HepG2 (cell line): ENCODE results near the gene CDC42EP4. TPM values are rescaled to one million over a fixed set of nuclear protein-coding genes. Genes with fewer than 3 reads are reported as not detected.

Experiments used
- ATAC-seq: fragments of 200-7000 bp; cut with Tn5 transposase; 3 replicates; pipeline ENCODE4 v1.9.1; 2020; ENCODE audit warnings: mild to moderate bottlenecking, moderate library complexity
- BruUV-seq: library from RNA; stranded (reverse); fragments of 400-500 nt; replicated peaks from 2 replicates; lab custom pipeline; 2021; lab: Mats Ljungman, UMichigan
- CTCF ChIA-PET: fragments of 300-600 bp; formaldehyde crosslinking; extraction: SDS; loops from one replicate; lab custom pipeline; 2021; ENCODE audit warnings: low total read pairs, inconsistent platforms, low intra/inter-chr PET ratio; lab: Yijun Ruan, JAX
- POLR2A ChIA-PET: fragments of 350-600 bp; sonication (Branson Sonifier 250); formaldehyde crosslinking; loops from one replicate; lab custom pipeline; 2020; ENCODE audit warnings: antibody characterized with exemption, inconsistent platforms; lab: Yijun Ruan, JAX
- DNase-seq: peaks from one replicate; pipeline ENCODE4 v3.0.0-alpha.2; 2015; ENCODE audit warnings: low spot score
- FAIRE-seq: peaks from 3 replicates; lab custom pipeline; 2011; peaks lifted over from hg19 to GRCh38; lab: Jason Lieb, UNC
- H2AFZ ChIP-seq: one replicate; pipeline ENCODE4 v1.6.1; 2011; ENCODE audit warnings: low read length, inconsistent platforms
- H3K27ac ChIP-seq: fragments of 300-600 bp; 3 replicates; pipeline ENCODE4 v1.8.0; 2011; ENCODE audit warnings: mixed run types, mild to moderate bottlenecking, mixed read lengths, low read length, inconsistent platforms; ENCODE audit not compliant: insufficient read depth; ENCODE audit errors: extremely low read length
- H3K27me3 ChIP-seq, 2 experiments: fragments of 200-600 bp in 1 of 2; 2 replicates in 1 of 2; 3 replicates in 1 of 2; pipeline versions ENCODE4 v1.6.0 to v1.8.0; 2011; ENCODE audit warnings: low read length in 2 of 2, mild to moderate bottlenecking in 2 of 2, moderate library complexity in 2 of 2, inconsistent platforms in 1 of 2; ENCODE audit not compliant: insufficient read depth in 2 of 2, control insufficient read depth in 1 of 2
- H3K36me3 ChIP-seq, 2 experiments: fragments of 200-600 bp in 1 of 2; replicated peaks in 1 of 2; 2 replicates in 1 of 2; 3 replicates in 1 of 2; pipeline versions ENCODE4 v1.5.1 to v1.8.0; 2011; ENCODE audit warnings: low read length in 2 of 2, inconsistent platforms in 1 of 2; ENCODE audit not compliant: insufficient read depth in 2 of 2, control insufficient read depth in 1 of 2
- H3K4me1 ChIP-seq: 2 replicates; pipeline ENCODE4 v1.5.1; 2012; ENCODE audit warnings: low read length, inconsistent platforms; ENCODE audit not compliant: insufficient read depth
- H3K4me2 ChIP-seq: 2 replicates; pipeline ENCODE4 v1.6.0; 2011; ENCODE audit warnings: low read depth, low read length, inconsistent platforms
- H3K4me3 ChIP-seq, 3 experiments: fragments of 200-600 bp in 1 of 3; sonication (generic), shearing (Covaris generic) in 1 of 3; replicated peaks in 1 of 3; 2 replicates each; pipeline ENCODE4 v1.5.1; 2011 to 2016; ENCODE audit warnings: low read length in 3 of 3, inconsistent platforms in 2 of 3, low read depth in 2 of 3, mild to moderate bottlenecking in 2 of 3, control low read depth in 1 of 3, mixed read lengths in 1 of 3; ENCODE audit not compliant: insufficient read depth in 1 of 3
- H3K79me2 ChIP-seq: one replicate; pipeline ENCODE4 v1.6.1; 2011; ENCODE audit warnings: low read length, inconsistent platforms; ENCODE audit not compliant: insufficient read depth
- H3K9ac ChIP-seq: 2 replicates; pipeline ENCODE4 v1.6.0; 2011; ENCODE audit warnings: mild to moderate bottlenecking, low read depth, low read length, inconsistent platforms; ENCODE audit not compliant: insufficient read depth
- H3K9me3 ChIP-seq: 2 replicates; pipeline ENCODE4 v1.5.1; 2012; ENCODE audit warnings: mild to moderate bottlenecking, low read length
- H4K20me1 ChIP-seq: 2 replicates; pipeline ENCODE4 v1.6.0; 2011; ENCODE audit warnings: inconsistent platforms, mild to moderate bottlenecking, low read length, moderate library complexity; ENCODE audit not compliant: insufficient read depth
- ASH2L ChIP-seq: fragments of 300-600, 200-600 bp; sonication (generic); IDR thresholded peaks from 2 replicates; pipeline ENCODE4 v1.7.0; 2017; ENCODE audit warnings: low read depth, mild to moderate bottlenecking, moderate library complexity, mixed read lengths, low read length; ENCODE audit not compliant: insufficient read length
- CREM ChIP-seq, 2 experiments: sonication (generic) in 1 of 2; formaldehyde crosslinking in 1 of 2; IDR thresholded peaks; 2 replicates each; pipeline versions ENCODE4 v1.4.0 to v1.6.1; 2016 to 2020; ENCODE audit warnings: antibody characterized with exemption in 1 of 2, mild to moderate bottlenecking in 1 of 2, missing genetic modification reagents in 1 of 2
- HOXA9 ChIP-seq: sonication (generic); formaldehyde crosslinking; IDR thresholded peaks from 2 replicates; pipeline ENCODE4 v1.8.1; 2022; ENCODE audit warnings: missing genetic modification reagents, mild to moderate bottlenecking, moderate library complexity, borderline replicate concordance
- KAT7 ChIP-seq: IDR thresholded peaks from 2 replicates; pipeline ENCODE4 v1.6.1; 2018; ENCODE audit warnings: borderline replicate concordance, missing compliant biosample characterization
- REL ChIP-seq: sonication (generic); formaldehyde crosslinking; conservative IDR thresholded peaks from 2 replicates; pipeline ENCODE4 v1.8.0; 2022; ENCODE audit warnings: mild to moderate bottlenecking, missing genetic modification reagents, moderate library complexity
- ZMYM3 ChIP-seq: sonication (generic); formaldehyde crosslinking; IDR thresholded peaks from 2 replicates; pipeline ENCODE4 v1.5.1; 2020; ENCODE audit warnings: mild to moderate bottlenecking, missing genetic modification reagents
- ZNF12 ChIP-seq: sonication (generic); formaldehyde crosslinking; IDR thresholded peaks from 2 replicates; pipeline ENCODE4 v1.5.0; 2020; ENCODE audit warnings: missing genetic modification reagents
- ZNF234 ChIP-seq: sonication (generic); formaldehyde crosslinking; conservative IDR thresholded peaks from 2 replicates; pipeline ENCODE4 v1.5.1; 2020; ENCODE audit warnings: mild to moderate bottlenecking, missing genetic modification reagents
- ZNF543 ChIP-seq: sonication (generic); formaldehyde crosslinking; IDR thresholded peaks from 2 replicates; pipeline ENCODE4 v1.4.0; 2020; ENCODE audit warnings: mild to moderate bottlenecking, missing genetic modification reagents
- ZNF776 ChIP-seq: sonication (generic); formaldehyde crosslinking; IDR thresholded peaks from 2 replicates; pipeline ENCODE4 v1.4.0; 2020; ENCODE audit warnings: mild to moderate bottlenecking, missing genetic modification reagents
- WGBS: methylation state at CpG from one replicate; pipeline ENCODE4 v1.1.6; 2017; ENCODE audit warnings: low lambda C conversion rate; 5-methylcytosine and 5-hydroxymethylcytosine counted together
- in situ Hi-C: cut with HindIII; loops from 2 replicates; pipeline ENCODE4 v1.10.0; 2017; ENCODE audit warnings: low pct_unique_long_range_greater_than_20kb; ENCODE audit not compliant: extremely low pct_ligation_motif_present
- intact Hi-C: fragments of 100-400 bp; cut with micrococcal nuclease; formaldehyde crosslinking; loops from one replicate; pipeline ENCODE4 v1.10.0; 2022; ENCODE audit not compliant: unreplicated experiment
- polyA plus RNA-seq, 8 experiments: library from polyadenylated mRNA; depleted of rRNA in 3 of 8; stranded (reverse) in 7 of 8; unstranded in 1 of 8; fragments of >200 nt; fragmentation: Illumina TruSeq in 4 of 8; extraction: Trizol in 4 of 8; gene quantifications; 2 replicates each; pipeline versions ENCODE4 v1.2.1 to v1.2.3, GENCODE V29; 2011 to 2016; ENCODE audit warnings: low read depth in 4 of 8, missing spikeins in 1 of 8, mixed read lengths in 1 of 8; ENCODE audit not compliant: insufficient read depth in 1 of 8
- total RNA-seq, 5 experiments: library from RNA; depleted of rRNA; stranded (reverse); fragments of >200 nt; fragmentation: Illumina TruSeq; extraction: Trizol; gene quantifications; 2 replicates each; pipeline ENCODE4 v1.2.3, GENCODE V29; 2016; ENCODE audit warnings: low read depth in 1 of 5

CDC42EP4 gene
- total and polyA plus RNA-seq, 2 of the 13 experiments (the other 11 are each of a cell fraction or from before 2014, with no cell fraction given) = 19.0 to 54.0 TPM

DNA sequence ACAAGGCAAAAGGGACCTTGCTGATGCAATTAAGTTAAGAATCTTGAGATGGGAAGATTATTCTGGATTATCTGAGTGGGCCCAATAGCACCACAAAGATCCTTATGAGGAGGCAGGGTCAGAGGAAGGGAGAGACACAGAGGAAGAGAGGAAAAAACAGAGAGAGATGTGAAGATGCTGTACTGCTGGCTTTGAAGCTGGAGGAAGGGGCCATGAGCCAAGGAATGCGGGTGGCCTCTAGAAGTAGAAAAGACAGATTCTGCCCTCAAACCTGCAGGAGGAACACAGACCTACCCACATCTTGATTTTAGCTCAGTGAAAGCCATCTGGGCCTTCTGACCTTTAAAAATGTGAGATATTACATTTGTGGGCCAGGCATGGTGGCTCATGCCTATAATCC is 42.0 kb downstream of the CDC42EP4 start:
- no TSS peak for BruUV-seq
- in situ Hi-C loops = no loop called here
- Histone ChIP-seq H3K4me1 (peaks cover 88% of the 10 kb centered on the region), H3K9me3 (0 out of 2 replicates have a peak, but pooled peaks cover 4% of the 10 kb centered on the region), H3K4me3 (no peak overlapping the region), H3K27ac (no peak overlapping the region), H4K20me1 (no peaks in the 10 kb centered on the region), H3K4me2 (no peak overlapping the region), H3K36me3 (no peaks in the 10 kb centered on the region), H3K79me2 (no peaks in the 10 kb centered on the region), H3K9ac (no peak overlapping the region), H2AFZ (no peak overlapping the region), H3K27me3 (no peaks in the 10 kb centered on the region)
- FAIRE-seq (no peak), DNase-seq (no peak), ATAC-seq (no peak)
- CTCF ChIA-PET = no interaction called here
- POLR2A ChIA-PET = interaction anchor here (3.0 kb wide), 1 partner anchor 8 kb away, joined by 19 read pairs; the partner anchor contains the start of gene CPSF4L
- WGBS = 97% methylated on average over 1 of the region's 1 CpG
- TF ChIP-seq ZMYM3 (CRISPR knock-in tag) = peak; percentile 41; the same call in 1 of the 2 replicates
- peak; percentile 98 for TF ChIP-seq ZNF543
- TF ChIP-seq ZNF234 (CRISPR knock-in tag) = no peak
- intact Hi-C loops = no loop called here

DNA sequence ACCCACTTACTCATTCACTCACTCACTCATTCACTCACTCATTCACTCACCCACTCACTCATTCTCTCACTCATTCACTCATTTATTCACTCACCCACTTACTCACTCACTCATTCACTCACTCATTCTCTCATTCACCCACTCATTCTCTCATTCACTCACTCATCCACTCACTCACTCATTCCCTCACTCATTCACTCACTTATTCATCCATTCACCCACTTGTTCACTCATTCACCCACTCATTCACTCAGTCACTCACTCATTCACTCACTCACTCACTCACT is 42.5 kb downstream of the CDC42EP4 start:
- no TSS peak for BruUV-seq
- DNase-seq (no peak), ATAC-seq (no peak), FAIRE-seq (no peak)
- POLR2A ChIA-PET = interaction anchor here (2.0 kb wide), 1 partner anchor 9 kb away, joined by 10 read pairs; no protein-coding TSS in a partner anchor
- no peaks in the 10 kb centered on the region for H3K36me3 ChIP-seq
- H2AFZ ChIP-seq = no peak overlapping the region
- peaks cover 87% of the 10 kb centered on the region for H3K4me1 ChIP-seq
- intact Hi-C loops = no loop called here
- H3K4me2 ChIP-seq = no peak overlapping the region
- no peaks in the 10 kb centered on the region for H4K20me1 ChIP-seq
- H3K27ac ChIP-seq = no peak overlapping the region
- H3K4me3 ChIP-seq = no peak overlapping the region
- TF ChIP-seq ASH2L (peak; percentile 10), CREM (IDR thresholded peaks at IDR 0.05) (no peak), CREM (CRISPR knock-in tag; IDR thresholded peaks at IDR 0.05) (no peak), REL (CRISPR knock-in tag) (no peak), ZNF12 (CRISPR knock-in tag) (no peak), HOXA9 (peak; percentile 36; the same call in 1 of the 2 replicates), ZNF776 (no peak), KAT7 (CRISPR knock-in tag) (no peak)
- in situ Hi-C loops = no loop called here
- 0 out of 2 replicates have a peak, but pooled peaks cover 4% of the 10 kb centered on the region for H3K9me3 ChIP-seq
- H3K9ac ChIP-seq = no peak overlapping the region
- H3K27me3 ChIP-seq = no peaks in the 10 kb centered on the region
- CTCF ChIA-PET = no interaction called here
- H3K79me2 ChIP-seq = no peaks in the 10 kb centered on the region
